HFFc6 (cell line): Measurements from ENCODE around the gene PIK3CA. TPM values are rescaled to one million over a fixed set of nuclear protein-coding genes. Genes with fewer than 3 reads are reported as not detected.
"Not testable (repeated sequence)": the region's sequence is repeated elsewhere in the genome, so short reads cannot be mapped to it uniquely, and the experiment has no call there.

Experiments
- DNase-seq: peaks from one replicate; pipeline ENCODE4 v3.0.0-alpha.2; 2018
- H3K27ac Mint-ChIP-seq: 2 replicates; pipeline ENCODE4 v1.8.0; 2020; ENCODE audit warnings: mild to moderate bottlenecking, mixed read lengths
- H3K27me3 Mint-ChIP-seq: 2 replicates; pipeline ENCODE4 v1.8.0; 2021; ENCODE audit warnings: mild to moderate bottlenecking, moderate library complexity, mixed read lengths; ENCODE audit not compliant: insufficient read depth
- H3K36me3 Mint-ChIP-seq: 2 replicates; pipeline ENCODE4 v1.8.0; 2021; ENCODE audit warnings: low read depth, mixed read lengths
- H3K4me1 Mint-ChIP-seq: 2 replicates; pipeline ENCODE4 v1.8.0; 2020; ENCODE audit warnings: low read depth, mixed read lengths
- H3K4me3 Mint-ChIP-seq: 2 replicates; pipeline ENCODE4 v1.8.0; 2020; ENCODE audit warnings: mild to moderate bottlenecking, moderate library complexity, mixed read lengths
- H3K9me3 Mint-ChIP-seq: 2 replicates; pipeline ENCODE4 v1.8.0; 2020; ENCODE audit warnings: mild to moderate bottlenecking, mixed read lengths
- CTCF ChIP-seq: fragments of 200-600 bp; sonication (generic); IDR thresholded peaks from 2 replicates; pipeline ENCODE4 v1.5.0; 2021; ENCODE audit warnings: antibody characterized with exemption, mild to moderate bottlenecking
- total RNA-seq, 6 experiments: library from RNA; stranded (reverse); fragmentation: NEBNext Ultra II Directional; extraction: Animal tissue kit (Norgen Biotek cat#: 25700); gene quantifications; 2 replicates in 1 of 6; 3 replicates in 5 of 6; pipeline ENCODE4 v1.2.3, GENCODE V29; 2021

PIK3CA gene
- total RNA-seq, 6 experiments from 2014 or later: 16.1 to 21.2 (median 19.7) TPM

- no peaks in the 10 kb centered on the region for H3K9me3 Mint-ChIP-seq
- H3K27me3 Mint-ChIP-seq: no peaks in the 10 kb centered on the region
- DNase-seq: peak; percentile 59
- no peak for TF ChIP-seq CTCF
- no peak overlapping the region; the same call in 1 of the 2 replicates for H3K4me3 Mint-ChIP-seq
- peaks cover 9% of the 10 kb centered on the region for H3K36me3 Mint-ChIP-seq
- no peak overlapping the region for H3K27ac Mint-ChIP-seq
- peaks cover 32% of the 10 kb centered on the region for H3K4me1 Mint-ChIP-seq
These were observed 47.9 kb downstream of the PIK3CA start for GRCh38 chr3:179196098-179196497.

DNA sequence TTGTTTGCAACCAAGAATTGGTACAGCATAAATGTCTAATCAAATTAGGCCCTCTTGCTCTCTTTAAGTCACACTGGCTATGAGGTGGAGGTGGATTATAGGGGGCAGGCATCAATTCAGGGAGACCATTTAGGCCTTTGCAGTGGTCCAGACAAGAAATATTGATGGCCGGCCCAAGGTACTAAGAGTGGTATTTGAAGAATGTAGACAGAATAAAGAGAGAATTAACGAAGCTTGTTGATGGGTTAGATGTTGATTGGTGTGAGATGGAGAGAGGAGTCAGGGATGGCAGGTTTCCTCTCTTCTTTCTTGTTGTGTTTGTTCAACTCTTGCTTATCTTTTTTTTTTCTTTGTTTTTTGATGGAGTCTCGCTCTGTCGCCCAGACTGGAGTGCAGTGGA, 48.5 kb downstream of the PIK3CA start:
- no peak for TF ChIP-seq CTCF
- Mint-ChIP-seq H3K4me1 (peaks cover 32% of the 10 kb centered on the region), H3K4me3 (no peak overlapping the region), H3K27ac (no peak overlapping the region), H3K36me3 (peaks cover 9% of the 10 kb centered on the region), H3K9me3 (no peaks in the 10 kb centered on the region), H3K27me3 (no peaks in the 10 kb centered on the region)
- DNase-seq: no peak

GRCh38 chr3:179200790-179201189, 52.6 kb downstream of the PIK3CA start:
- Mint-ChIP-seq H3K27ac (no peak overlapping the region), H3K9me3 (no peaks in the 10 kb centered on the region), H3K36me3 (peaks cover 14% of the 10 kb centered on the region), H3K27me3 (no peaks in the 10 kb centered on the region), H3K4me1 (peaks cover 20% of the 10 kb centered on the region), H3K4me3 (no peak overlapping the region)
- DNase-seq: no peak
- no peak for TF ChIP-seq CTCF

DNA sequence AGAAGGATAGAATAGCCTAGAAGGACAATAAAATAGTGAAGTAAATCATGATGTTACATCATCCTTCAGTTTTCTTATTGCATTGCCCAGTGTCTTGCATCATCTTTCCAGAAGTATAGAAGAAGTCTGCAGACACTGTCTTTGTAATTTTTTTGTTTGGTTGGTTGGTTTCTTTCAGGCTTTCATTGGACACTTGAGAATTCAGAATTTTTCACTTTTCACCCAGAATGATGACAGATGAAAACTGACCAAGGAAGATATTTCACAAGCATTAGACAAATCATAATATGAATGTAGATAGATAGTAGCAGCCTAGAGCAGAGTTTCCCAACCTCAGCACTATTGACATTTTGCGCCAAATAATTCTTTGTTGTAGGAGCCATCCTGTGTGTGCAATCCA, 67.4 kb downstream of the PIK3CA start:
- not testable (repeated sequence) for H3K9me3 Mint-ChIP-seq, H3K27ac Mint-ChIP-seq, H3K27me3 Mint-ChIP-seq, H3K36me3 Mint-ChIP-seq, DNase-seq, H3K4me3 Mint-ChIP-seq, H3K4me1 Mint-ChIP-seq

DNA sequence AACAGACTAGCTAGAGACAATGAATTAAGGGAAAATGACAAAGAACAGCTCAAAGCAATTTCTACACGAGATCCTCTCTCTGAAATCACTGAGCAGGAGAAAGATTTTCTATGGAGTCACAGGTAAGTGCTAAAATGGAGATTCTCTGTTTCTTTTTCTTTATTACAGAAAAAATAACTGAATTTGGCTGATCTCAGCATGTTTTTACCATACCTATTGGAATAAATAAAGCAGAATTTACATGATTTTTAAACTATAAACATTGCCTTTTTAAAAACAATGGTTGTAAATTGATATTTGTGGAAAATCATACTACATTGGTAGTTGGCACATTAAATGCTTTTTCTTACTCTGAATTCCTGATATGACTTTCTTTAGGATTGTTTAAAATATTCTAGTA, 70.1 kb downstream of the PIK3CA start:
- not testable (repeated sequence) for H3K27me3 Mint-ChIP-seq, DNase-seq, H3K4me1 Mint-ChIP-seq, H3K27ac Mint-ChIP-seq, H3K9me3 Mint-ChIP-seq, H3K4me3 Mint-ChIP-seq
- peaks cover 10% of the 10 kb centered on the region; the same call in 1 of the 2 replicates for H3K36me3 Mint-ChIP-seq

DNA sequence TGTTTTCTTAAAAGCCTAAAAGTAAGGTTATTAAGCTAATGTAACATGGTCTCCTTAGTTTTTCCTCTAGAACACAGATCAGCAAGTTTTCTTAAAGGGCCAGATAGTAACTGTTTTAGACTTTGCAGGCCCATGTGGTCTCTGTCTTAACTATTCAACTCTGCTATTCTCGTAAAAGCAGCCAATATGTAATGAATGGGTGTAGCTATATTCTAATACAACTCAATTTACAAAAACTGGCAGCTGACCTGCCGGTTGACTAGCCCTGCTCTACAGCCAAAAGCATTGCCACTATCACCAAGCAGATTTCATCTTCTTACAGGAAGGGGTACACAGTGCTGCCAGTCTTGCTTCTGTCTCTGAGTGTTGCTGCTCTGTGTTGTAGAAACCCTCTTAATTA, 75.4 kb downstream of the PIK3CA start:
- DNase-seq: no peak
- Mint-ChIP-seq H3K4me1 (peaks cover 13% of the 10 kb centered on the region), H3K4me3 (no peak overlapping the region), H3K36me3 (peaks cover 10% of the 10 kb centered on the region; the same call in 1 of the 2 replicates), H3K27ac (no peak overlapping the region), H3K27me3 (no peaks in the 10 kb centered on the region), H3K9me3 (no peaks in the 10 kb centered on the region)
- TF ChIP-seq CTCF: no peak

GRCh38 chr3:179224584-179224983, 76.4 kb downstream of the PIK3CA start:
- Mint-ChIP-seq H3K9me3 (no peaks in the 10 kb centered on the region), H3K27ac (no peak overlapping the region)
- no peak for TF ChIP-seq CTCF

More at GRCh38 chr3:179224584-179224983, 76.4 kb downstream of the PIK3CA start:
- peaks cover 8% of the 10 kb centered on the region for H3K4me1 Mint-ChIP-seq
- H3K36me3 Mint-ChIP-seq: peaks cover 10% of the 10 kb centered on the region; the same call in 1 of the 2 replicates
- no peak for DNase-seq
- no peaks in the 10 kb centered on the region for H3K27me3 Mint-ChIP-seq
- no peak overlapping the region for H3K4me3 Mint-ChIP-seq
